Ishikawa (cell line): ENCODE results near the gene GRIN2A.

Experiments
- CEBPB ChIP-seq: IDR thresholded peaks from 2 replicates; pipeline ENCODE4 v1.6.1; 2012
- CREB1 ChIP-seq: IDR thresholded peaks from 2 replicates; pipeline ENCODE4 v1.6.1; 2012; ENCODE audit warnings: low read depth
- EGR1 ChIP-seq: IDR thresholded peaks from 2 replicates; pipeline ENCODE4 v1.6.1; 2012
- EP300 ChIP-seq: IDR thresholded peaks from 2 replicates; pipeline ENCODE4 v1.6.1; 2012; ENCODE audit warnings: borderline replicate concordance
- FOXM1 ChIP-seq: IDR thresholded peaks from 2 replicates; pipeline ENCODE4 v1.6.1; 2012; ENCODE audit warnings: low read depth, borderline replicate concordance
- MAX ChIP-seq: IDR thresholded peaks from 2 replicates; pipeline ENCODE4 v1.6.1; 2012
- NFIC ChIP-seq: IDR thresholded peaks from 2 replicates; pipeline ENCODE4 v1.6.1; 2012
- RAD21 ChIP-seq: IDR thresholded peaks from 2 replicates; pipeline ENCODE4 v1.6.1; 2012; ENCODE audit warnings: low read depth
- REST ChIP-seq: IDR thresholded peaks from 2 replicates; pipeline ENCODE4 v1.6.1; 2012; ENCODE audit warnings: low read depth, mild to moderate bottlenecking
- TAF1 ChIP-seq: IDR thresholded peaks from 2 replicates; pipeline ENCODE4 v1.6.1; 2012; ENCODE audit warnings: low read depth, mild to moderate bottlenecking
- TCF12 ChIP-seq: IDR thresholded peaks from 2 replicates; pipeline ENCODE4 v1.6.1; 2012; ENCODE audit warnings: low read depth
- TEAD4 ChIP-seq: IDR thresholded peaks from 2 replicates; pipeline ENCODE4 v1.6.1; 2012
- USF1 ChIP-seq: IDR thresholded peaks from 2 replicates; pipeline ENCODE4 v1.6.1; 2012
- YY1 ChIP-seq: IDR thresholded peaks from 2 replicates; pipeline ENCODE4 v1.6.1; 2012; ENCODE audit warnings: low read depth
- ZBTB7A ChIP-seq: IDR thresholded peaks from 2 replicates; pipeline ENCODE4 v1.6.1; 2012; ENCODE audit warnings: low read depth

GRIN2A gene

GRCh38 chr16:10083301-10083700 is 98.9 kb downstream of the GRIN2A start:
- no peak for TF ChIP-seq YY1
- TF ChIP-seq TCF12: no peak
- TF ChIP-seq USF1: no peak
- TF ChIP-seq EGR1: no peak
- no peak for TF ChIP-seq TEAD4
- no peak for TF ChIP-seq REST
- no peak for TF ChIP-seq TAF1
- TF ChIP-seq CREB1: no peak
- no peak for TF ChIP-seq MAX
- no peak for TF ChIP-seq NFIC
- no peak for TF ChIP-seq CEBPB
- no peak for TF ChIP-seq RAD21
- no peak for TF ChIP-seq EP300
- TF ChIP-seq FOXM1: no peak
- TF ChIP-seq ZBTB7A: no peak

GRCh38 chr16:10081201-10081940 is 100.9 kb downstream of the GRIN2A start:
- TF ChIP-seq MAX (no peak), RAD21 (no peak), EGR1 (no peak), USF1 (no peak), TCF12 (no peak), CEBPB (no peak), FOXM1 (no peak), TAF1 (no peak)

- TF ChIP-seq CEBPB (no peak), REST (no peak), TEAD4 (no peak), CREB1 (no peak), MAX (no peak)
Observed at GRCh38 chr16:10080051-10080772, 102.0 kb downstream of the GRIN2A start.

- TF ChIP-seq NFIC: no peak
- TF ChIP-seq TAF1: no peak
- TF ChIP-seq REST: no peak
- no peak for TF ChIP-seq ZBTB7A
- no peak for TF ChIP-seq TCF12
- TF ChIP-seq FOXM1: no peak
- no peak for TF ChIP-seq EGR1
- TF ChIP-seq USF1: no peak
- no peak for TF ChIP-seq YY1
- no peak for TF ChIP-seq CEBPB
- TF ChIP-seq CREB1: no peak
- no peak for TF ChIP-seq RAD21
- TF ChIP-seq EP300: no peak
- TF ChIP-seq TEAD4: no peak
- no peak for TF ChIP-seq MAX
Observed at GRCh38 chr16:10078541-10078949, 103.7 kb downstream of the GRIN2A start.
